Pons (tissue), 1 donor: ENCODE results near the gene MFAP3L.
A peak's percentile ranks its signal among the peaks of the same experiment; 100 is the strongest.
"Not testable (repeated sequence)": the region's sequence is repeated elsewhere in the genome, so short reads cannot be mapped to it uniquely, and the experiment has no call there.

Experiments used
- DNase-seq: peaks from one replicate; pipeline ENCODE4 v3.0.0-alpha.2; 2016; ENCODE audit warnings: low spot score

Gene MFAP3L

DNA sequence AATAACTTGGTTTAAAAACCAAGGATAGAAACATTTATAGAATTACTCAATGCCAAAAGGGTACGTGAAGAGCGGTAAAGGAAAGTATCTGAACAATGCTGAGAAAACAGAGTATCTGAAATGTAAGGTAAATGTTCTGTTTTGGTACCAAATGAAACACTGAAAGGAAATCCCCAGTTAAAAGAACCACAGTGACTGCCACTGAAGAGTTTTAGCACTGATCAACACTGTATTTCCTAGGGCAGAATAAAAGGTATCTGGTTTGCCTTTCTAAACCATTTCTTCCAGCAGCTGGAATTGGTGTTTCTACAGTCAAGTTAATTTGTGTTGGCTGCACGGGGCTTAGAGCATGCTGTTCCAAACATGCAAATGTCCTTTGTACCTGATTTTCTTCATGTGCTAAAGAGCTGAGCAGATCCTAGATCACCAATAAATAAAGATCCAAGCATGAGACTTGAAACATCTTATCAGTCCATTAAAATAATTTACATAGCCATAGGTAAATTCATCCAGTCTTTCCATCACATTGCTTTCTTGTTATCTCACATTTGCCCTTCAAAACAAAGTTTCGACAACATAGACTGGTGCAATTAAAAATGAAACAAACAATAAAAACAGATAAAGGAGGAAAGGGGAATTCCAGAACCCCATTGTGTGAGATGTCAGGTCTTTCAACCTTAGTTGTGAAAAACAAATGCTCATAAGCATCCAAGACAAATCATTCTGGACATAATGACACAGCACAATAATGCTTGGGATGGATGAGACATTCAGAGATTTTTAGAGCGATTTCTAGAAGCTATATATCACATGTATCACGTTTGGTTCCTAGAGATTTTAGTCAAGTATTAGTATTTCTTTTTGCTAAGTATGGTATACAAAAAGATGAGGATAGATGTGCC, 38.6 kb downstream of the MFAP3L start:
- no peak for DNase-seq

- no peak for DNase-seq
Measured at GRCh38 chr4:169986369-169986768, 39.8 kb downstream of the MFAP3L start.

DNA sequence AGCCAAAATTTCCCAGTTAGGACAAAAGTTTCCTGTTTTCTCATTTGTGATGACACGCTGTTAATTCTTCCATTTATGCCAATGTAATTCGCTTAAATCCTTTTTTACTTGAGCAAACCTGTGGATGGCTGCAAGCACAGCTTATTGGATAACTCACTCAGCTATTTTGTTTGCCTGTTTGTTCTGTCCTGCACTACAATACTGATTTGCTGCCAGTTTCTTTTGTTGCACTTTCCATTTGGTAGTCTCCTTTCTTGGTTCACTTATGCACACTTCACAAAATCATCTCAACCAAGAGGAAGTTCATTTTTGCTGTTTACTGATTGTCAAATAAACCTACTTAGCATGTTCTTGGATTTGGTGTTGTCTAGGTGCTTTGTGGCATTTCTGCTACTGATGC, 40.3 kb downstream of the MFAP3L start:
- DNase-seq, result peak; percentile 74

DNA sequence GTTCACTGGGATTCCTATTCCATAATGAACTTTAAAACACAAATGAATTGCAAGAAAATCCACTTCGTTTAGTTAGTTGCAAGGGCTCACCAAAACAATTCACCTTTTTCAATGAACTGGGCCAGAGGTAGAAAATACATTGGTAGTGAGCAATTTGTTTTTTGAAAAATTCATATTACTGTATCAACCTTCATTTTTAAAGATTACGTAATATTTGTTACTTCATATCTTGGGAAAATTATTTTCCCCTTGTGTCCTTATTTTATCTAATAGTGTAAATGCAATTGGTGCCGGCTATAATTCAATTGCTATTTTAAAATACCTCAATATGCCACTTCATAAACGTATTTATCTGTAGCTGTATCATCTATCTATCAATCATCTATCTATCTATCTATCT, 41.5 kb downstream of the MFAP3L start:
- no peak for DNase-seq

GRCh38 chr4:169984173-169984572, 42.0 kb downstream of the MFAP3L start:
- DNase-seq, result no peak

DNA sequence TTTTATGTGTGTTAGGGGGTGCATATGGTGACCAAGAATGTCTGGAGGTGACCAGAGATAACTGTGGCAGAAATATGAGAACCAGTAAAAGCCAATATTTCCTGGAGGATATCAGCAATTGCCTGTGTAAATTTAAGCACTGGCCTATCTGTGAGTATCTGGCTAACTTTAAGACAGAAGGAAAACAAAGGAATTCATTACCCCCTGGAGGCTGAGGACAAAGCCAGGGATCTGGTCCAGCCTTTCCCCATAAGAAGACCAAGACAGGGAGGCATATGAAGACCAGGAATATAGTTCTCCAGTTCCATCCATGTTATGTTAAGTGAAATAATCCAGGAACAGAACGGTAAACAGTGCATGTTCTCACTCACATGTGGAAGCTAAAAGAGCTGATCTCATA, 49.2 kb downstream of the MFAP3L start:
- DNase-seq, result no peak

- no peak for DNase-seq
Measured at GRCh38 chr4:169975838-169976796, 50.1 kb downstream of the MFAP3L start.

DNA sequence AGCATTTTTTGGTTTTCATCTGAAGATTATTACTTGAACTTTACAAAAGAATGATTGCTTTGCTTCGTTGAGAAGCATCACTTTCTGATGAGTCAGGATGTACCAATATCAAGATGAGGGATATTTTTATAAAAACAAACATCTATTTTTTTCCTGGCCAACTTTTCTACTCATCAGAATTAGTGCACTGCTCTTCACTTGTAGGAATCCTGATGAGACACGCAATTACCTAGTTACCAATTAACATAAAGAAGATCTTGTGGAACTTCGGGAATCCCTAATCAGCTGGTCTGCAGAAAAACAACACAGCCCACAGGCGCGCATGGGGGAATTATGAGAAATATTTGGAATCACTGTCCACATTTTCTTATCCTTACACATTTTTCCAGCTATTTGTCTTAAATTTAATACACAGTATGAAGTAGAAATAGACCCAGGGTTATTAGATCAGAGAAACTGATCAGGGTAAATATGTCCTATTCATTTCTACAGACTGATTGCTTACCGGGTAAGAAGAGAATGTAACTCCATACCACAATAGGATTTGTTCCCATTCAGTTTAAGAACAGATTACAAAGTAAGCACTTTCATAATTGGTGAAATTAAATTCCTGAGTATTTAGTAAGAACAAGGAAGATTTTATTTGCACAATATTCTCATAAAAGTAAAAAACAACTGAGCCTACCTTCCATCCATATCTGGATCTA, 50.9 kb downstream of the MFAP3L start:
- no peak for DNase-seq

DNA sequence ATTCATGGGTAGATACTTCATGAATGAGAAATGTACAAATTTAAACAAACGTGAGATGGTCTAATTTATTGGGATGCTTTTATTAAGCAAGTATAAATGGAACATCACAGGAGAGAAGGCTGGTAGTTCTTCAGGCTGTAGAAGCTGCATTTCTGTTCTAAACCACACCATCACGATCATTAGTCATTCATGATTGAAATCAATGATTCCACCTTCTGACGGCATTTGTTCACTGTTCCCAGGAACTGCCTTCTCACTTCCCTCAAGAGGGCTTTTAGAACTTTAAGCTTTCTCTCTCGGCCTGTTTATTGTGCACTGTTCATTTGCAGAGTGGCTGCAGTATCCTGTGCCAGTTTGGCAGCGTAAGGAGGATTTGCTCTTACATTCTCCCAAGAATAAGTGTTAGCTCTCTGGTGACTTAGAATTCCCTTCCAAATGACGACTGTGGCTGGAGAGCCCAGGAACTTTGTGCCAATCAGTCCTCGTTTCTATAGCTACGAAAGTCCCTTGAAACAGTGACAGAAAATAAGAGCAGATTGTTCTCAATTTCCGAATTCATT, 54.7 kb downstream of the MFAP3L start:
- DNase-seq, result peak; percentile 71

DNA sequence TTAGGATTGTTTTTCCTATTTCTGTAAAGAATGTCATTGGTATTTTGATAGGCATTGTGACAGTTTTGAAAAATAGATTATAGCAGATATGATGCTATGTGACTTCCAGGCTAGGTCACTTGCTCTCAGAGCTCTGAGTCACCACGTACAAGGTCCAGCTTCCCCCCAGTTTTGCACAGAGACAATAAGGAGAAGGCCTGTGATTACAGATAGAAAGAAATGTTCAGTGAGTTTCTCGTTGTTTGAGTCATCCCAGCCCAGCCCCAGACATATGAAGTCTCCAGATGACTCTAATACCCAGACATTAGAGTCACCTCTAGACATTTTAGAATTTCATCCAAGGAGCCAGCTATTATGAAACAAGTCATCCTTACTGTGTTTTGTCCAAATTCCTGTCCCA, 57.2 kb downstream of the MFAP3L start:
- no peak for DNase-seq

DNA sequence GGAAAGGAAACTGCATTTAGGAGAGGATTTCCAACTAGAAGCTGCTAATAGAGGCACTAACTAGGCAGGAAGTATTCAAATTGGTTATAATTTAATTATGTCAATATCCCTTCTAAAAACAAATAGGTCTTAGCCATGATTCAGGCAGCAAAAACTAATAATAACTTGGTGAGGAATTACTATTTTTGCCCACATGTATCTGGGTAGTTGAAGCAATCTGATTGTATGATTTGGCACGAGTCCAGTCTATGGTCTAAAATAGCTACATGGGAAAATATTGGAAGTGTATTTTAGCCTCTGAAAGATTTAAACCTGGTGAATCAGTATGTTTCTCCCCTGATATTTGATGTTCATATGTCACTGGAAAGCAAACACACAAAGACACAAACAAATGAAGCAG, 62.2 kb downstream of the MFAP3L start:
- no peak for DNase-seq

DNA sequence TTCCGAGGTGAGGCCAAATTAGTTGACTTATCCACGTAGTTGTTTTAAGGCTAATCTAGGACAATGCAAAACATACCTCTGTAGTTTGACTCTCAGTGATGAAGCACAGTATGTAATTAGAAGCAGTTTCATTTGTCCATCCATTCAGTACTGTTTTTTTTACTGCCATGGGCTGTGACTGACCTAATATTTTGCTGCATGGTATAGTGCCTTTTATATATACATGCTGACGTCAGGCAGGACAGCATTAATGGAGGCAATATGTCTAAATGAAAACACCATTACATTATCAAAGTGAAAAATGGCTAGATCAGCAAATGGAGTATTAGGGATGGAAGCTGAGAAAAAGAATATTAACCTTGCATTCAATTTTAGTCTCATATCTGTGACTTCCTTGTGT, 66.9 kb downstream of the MFAP3L start:
- no peak for DNase-seq

DNA sequence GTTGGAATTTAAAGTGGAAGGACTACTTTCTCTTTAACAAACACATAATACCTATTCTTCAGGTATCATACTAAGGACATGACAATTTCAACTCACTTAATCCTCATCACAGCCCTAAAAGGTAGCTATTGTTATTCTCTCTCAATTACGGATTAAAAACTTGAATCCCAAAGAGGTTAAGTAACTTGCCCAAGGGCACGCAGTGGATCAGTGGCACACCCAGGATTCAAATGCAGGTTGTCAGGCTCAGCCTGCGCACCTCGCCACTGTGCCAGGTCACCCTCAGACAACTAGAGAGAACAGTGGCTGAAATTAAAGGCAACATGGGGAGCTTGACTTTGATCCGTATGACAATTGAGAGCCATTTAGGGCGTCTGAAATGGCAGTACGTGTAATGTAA, 67.6 kb downstream of the MFAP3L start:
- DNase-seq, result no peak

- no peak for DNase-seq
Measured at GRCh38 chr4:169957785-169958184, 68.4 kb downstream of the MFAP3L start.

DNA sequence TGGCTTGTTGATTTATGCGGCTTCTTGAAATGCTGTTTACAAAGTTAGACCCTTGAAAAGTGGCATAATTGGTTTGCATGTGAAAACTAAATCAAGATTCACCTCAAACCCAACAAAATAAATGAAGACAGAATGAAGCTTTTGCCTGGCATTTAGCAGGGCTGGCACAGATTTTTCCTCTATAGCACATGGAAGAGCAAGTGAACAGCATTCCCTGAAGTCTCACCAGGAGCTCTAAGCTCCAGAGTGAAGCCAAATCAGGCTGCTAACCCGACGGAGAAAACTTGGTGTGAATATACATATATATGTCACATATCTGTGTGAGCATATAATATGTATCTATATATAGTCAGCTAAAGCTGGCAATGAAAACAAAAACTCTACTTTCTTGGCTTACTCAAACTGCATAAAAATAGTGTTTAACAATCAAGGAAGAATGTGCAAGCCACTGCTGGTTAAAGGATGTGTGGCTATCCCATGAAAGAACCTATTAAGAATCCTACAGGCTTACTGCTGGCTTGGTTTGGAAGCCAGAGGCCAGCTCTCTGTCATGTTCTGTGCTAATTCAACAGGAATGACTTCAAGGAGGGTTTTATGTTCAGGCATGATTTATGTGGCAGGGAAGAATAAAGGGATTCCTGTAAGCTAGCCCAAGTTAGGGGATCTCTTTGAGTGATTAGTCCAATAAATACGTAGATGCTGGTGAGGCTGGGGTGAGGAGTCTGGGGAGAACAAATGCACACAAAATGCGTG, 69.9 kb downstream of the MFAP3L start:
- DNase-seq, result no peak

DNA sequence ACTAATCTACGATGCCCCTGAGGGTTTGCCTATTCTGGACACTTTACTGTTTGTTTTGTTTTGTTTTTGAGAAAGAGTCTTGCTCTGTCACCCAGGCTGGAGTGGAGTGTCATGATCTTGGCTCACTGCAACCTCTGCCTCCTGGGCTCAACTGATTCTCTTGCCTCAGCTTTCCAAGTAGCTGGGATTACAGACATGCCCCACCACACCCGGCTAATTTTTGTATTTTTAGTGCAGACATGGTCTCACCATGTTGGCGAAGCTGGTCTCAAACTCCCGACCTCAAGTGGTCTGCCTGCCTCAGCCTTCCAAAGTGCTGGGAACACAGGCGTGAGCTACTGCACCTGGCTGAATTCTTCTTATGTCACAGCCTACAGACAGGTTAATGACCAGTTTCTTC, 70.7 kb downstream of the MFAP3L start:
- no peak for DNase-seq

GRCh38 chr4:169952236-169953002, 73.8 kb downstream of the MFAP3L start:
- peak; percentile 17 for DNase-seq

- DNase-seq, result no peak
Measured at GRCh38 chr4:169948271-169948670, 77.9 kb downstream of the MFAP3L start.

DNA sequence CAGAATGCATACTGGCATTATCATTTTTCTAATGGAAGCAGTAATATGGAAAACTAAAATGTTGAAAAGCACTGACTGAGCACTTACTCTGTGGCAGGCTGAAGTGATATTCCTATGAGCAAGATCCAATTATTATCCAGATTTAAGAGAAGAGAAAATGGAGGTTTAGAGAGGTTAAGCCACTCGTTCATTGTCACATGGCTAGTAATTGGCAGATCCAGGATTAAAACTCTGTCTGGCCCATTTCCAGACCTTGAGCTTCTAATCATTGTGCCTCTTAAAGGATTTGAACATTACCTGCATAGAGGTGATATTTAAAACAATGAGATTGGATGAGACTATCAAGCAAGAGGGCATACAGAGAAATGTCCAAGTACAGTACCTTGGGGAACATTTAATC, 80.6 kb downstream of the MFAP3L start:
- no peak for DNase-seq

DNA sequence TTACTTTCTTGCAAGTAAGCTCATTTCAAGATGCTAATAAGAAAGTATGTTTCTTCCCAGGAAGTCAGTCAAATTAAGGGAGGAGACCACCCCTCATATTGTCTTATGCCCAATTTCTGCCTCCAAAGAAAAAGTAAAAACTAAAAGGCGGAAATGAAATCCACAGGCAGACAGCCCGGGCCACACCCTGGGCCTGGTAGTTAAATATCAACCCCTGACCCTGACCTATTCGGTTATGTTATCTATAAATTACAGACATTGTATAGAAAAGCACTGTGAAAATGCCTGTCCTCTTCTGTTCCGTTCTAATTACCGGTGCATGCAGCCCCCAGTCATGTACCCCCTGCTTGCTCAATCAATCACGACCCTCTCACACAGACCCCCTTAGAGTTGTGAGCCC, 82.6 kb downstream of the MFAP3L start:
- not testable (repeated sequence) for DNase-seq
